Peyer's patch (tissue), 4 donors: ENCODE results near the gene PLIN4. TPM values are rescaled to one million over a fixed set of nuclear protein-coding genes. Genes with fewer than 3 reads are reported as not detected.

ENCODE experiments used
- DNase-seq, 3 donors: peaks; one replicate each; pipeline ENCODE4 v3.0.0-alpha.2; 2017 to 2019
- H3K27ac ChIP-seq, 4 donors: fragments of 200-600 bp; sonication (generic); one replicate each; pipeline ENCODE4 v1.5.1; 2016 to 2019
- H3K27me3 ChIP-seq, 2 donors: fragments of 200-600 bp; sonication (generic); one replicate each; pipeline ENCODE4 v1.5.1; 2019
- H3K36me3 ChIP-seq, 3 donors: fragments of 200-600 bp; sonication (generic); one replicate each; pipeline ENCODE4 v1.5.1; 2016 to 2019
- H3K4me1 ChIP-seq, 4 donors: fragments of 200-600 bp; sonication (generic); one replicate each; pipeline ENCODE4 v1.5.1; 2016 to 2019
- H3K4me3 ChIP-seq, 4 donors: fragments of 200-600 bp; sonication (generic); 1 replicate in 3 of 4; 2 replicates in 1 of 4; pipeline ENCODE4 v1.5.1; 2016 to 2019; ENCODE audit warnings: mild to moderate bottlenecking in 1 of 4
- H3K9me3 ChIP-seq, 4 donors: fragments of 200-600 bp; sonication (generic); one replicate each; pipeline ENCODE4 v1.5.1; 2016 to 2019; ENCODE audit warnings: mild to moderate bottlenecking in 1 of 4
- POLR2A ChIP-seq, 2 donors: fragments of 450-650 bp; IDR thresholded peaks; one replicate each; pipeline ENCODE4 v1.5.1; 2017; ENCODE audit warnings: antibody characterized with exemption in 2 of 2, mild to moderate bottlenecking in 2 of 2, moderate library complexity in 2 of 2
- total RNA-seq, 4 donors: library from RNA; depleted of rRNA; stranded (reverse); fragments of >200 nt; gene quantifications; one replicate each; pipeline ENCODE4 v1.1.0, GENCODE V29; 2016
- TF ChIP-seq, protein P1 (sequence below), 6 experiments: fragments of 450-650 bp in 4 of 6; fragments of 200-600 bp in 2 of 6; sonication (generic) in 1 of 6; IDR thresholded peaks; one replicate each; pipeline ENCODE4 v1.5.1; 2017 to 2019; ENCODE audit warnings: antibody characterized with exemption in 6 of 6, mild to moderate bottlenecking in 3 of 6, moderate library complexity in 1 of 6

PLIN4 gene
- total RNA-seq, 4 donors from 2014 or later: 0.83 to 5.1 (median 2.3) TPM

DNA sequence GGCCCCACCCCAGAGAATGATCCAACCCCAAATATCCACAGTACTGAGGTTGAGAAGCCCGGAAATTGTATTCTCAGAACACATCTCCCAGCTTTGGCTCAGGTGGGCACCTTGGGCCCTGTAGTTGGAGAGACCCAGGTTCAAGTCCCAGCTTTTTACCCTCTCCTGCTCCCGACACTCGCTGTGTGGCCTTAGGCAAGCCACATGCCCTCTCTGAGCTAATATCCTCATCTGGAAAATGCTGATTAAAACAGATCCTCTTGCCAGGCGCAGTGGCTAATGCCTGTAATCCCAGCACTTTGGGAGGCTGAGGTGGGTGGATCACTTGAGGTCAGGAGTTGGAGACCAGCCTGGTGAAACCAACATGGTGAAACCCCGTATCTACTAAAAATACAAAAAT lies 2.6 kb downstream of the PLIN4 start:
- Histone ChIP-seq H3K4me3 (no peak overlapping the region), H3K27me3 (no peaks in the 10 kb centered on the region), H3K4me1 (peaks cover 0 to 7% (median 0%) of the 10 kb centered on the region in 4 donors), H3K9me3 (no peaks in the 10 kb centered on the region), H3K27ac (no peak overlapping the region), H3K36me3 (no peaks in the 10 kb centered on the region)
- TF ChIP-seq, protein P1, sequence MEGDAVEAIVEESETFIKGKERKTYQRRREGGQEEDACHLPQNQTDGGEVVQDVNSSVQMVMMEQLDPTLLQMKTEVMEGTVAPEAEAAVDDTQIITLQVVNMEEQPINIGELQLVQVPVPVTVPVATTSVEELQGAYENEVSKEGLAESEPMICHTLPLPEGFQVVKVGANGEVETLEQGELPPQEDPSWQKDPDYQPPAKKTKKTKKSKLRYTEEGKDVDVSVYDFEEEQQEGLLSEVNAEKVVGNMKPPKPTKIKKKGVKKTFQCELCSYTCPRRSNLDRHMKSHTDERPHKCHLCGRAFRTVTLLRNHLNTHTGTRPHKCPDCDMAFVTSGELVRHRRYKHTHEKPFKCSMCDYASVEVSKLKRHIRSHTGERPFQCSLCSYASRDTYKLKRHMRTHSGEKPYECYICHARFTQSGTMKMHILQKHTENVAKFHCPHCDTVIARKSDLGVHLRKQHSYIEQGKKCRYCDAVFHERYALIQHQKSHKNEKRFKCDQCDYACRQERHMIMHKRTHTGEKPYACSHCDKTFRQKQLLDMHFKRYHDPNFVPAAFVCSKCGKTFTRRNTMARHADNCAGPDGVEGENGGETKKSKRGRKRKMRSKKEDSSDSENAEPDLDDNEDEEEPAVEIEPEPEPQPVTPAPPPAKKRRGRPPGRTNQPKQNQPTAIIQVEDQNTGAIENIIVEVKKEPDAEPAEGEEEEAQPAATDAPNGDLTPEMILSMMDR (IDR thresholded peaks at IDR 0.05): no peak
- TF ChIP-seq POLR2A (IDR thresholded peaks at IDR 0.05): no peak
- no peak for DNase-seq

GRCh38 chr19:4513248-4513647 lies 5.0 kb downstream of the PLIN4 start:
- DNase-seq: no peak
- no peaks in the 10 kb centered on the region for H3K4me1 ChIP-seq
- TF ChIP-seq, protein P1 (IDR thresholded peaks at IDR 0.05): no peak
- TF ChIP-seq POLR2A (IDR thresholded peaks at IDR 0.05): no peak

GRCh38 chr19:4512070-4512469 lies 6.2 kb downstream of the PLIN4 start:
- Histone ChIP-seq H3K9me3 (no peaks in the 10 kb centered on the region), H3K4me3 (no peak overlapping the region), H3K4me1 (no peaks in the 10 kb centered on the region), H3K36me3 (no peaks in the 10 kb centered on the region), H3K27me3 (no peaks in the 10 kb centered on the region), H3K27ac (no peak overlapping the region)
- no peak for DNase-seq
- TF ChIP-seq, protein P1 (IDR thresholded peaks at IDR 0.05): no peak
- no peak for TF ChIP-seq POLR2A (IDR thresholded peaks at IDR 0.05)

More at GRCh38 chr19:4513248-4513647, 5.0 kb downstream of the PLIN4 start:
- no peak overlapping the region for H3K27ac ChIP-seq
- H3K36me3 ChIP-seq: no peaks in the 10 kb centered on the region
- no peaks in the 10 kb centered on the region for H3K9me3 ChIP-seq
- H3K4me3 ChIP-seq: no peak overlapping the region
- no peaks in the 10 kb centered on the region for H3K27me3 ChIP-seq

DNA sequence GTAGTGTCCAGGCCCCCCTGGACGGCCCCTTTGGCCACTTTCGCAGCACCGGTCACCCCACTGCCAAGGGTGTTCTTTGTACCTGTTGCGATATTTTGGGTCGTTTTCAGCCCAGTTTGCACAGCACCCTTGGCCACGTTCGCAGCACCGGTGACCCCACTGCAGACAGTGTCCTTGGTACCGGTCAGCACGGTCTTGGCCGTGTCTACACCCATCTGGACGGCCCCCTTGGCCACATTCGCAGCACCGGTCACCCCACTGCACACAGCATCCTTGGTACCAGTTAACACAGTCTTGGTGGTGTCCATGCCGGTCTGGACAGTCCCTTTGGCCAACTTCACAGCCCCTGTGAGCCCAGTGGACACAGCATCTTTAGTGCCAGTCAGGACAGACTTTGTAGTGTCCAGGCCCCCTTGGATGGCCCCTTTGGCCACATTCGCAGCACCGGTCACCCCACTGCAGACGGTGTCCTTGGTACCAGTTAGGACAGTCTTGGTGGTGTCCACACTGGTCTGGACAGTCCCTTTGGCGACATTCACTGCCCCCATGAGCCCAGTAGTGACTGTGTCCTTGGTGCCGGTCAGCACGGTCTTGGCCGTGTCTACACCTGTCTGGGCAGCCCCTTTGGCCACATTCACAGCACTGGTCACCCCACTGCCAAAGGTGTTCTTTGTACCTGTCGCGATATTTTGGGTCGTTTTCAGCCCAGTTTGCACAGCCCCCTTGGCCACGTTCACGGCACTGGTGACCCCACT lies 6.8 kb downstream of the PLIN4 start:
- Histone ChIP-seq H3K36me3 (no peaks in the 10 kb centered on the region), H3K4me3 (no peak overlapping the region), H3K9me3 (no peaks in the 10 kb centered on the region), H3K27ac (no peak overlapping the region), H3K27me3 (no peaks in the 10 kb centered on the region), H3K4me1 (no peaks in the 10 kb centered on the region)
- DNase-seq: no peak
- no peak for TF ChIP-seq POLR2A (IDR thresholded peaks at IDR 0.05)
- TF ChIP-seq, protein P1 (IDR thresholded peaks at IDR 0.05): no peak

GRCh38 chr19:4510435-4511255 lies 7.6 kb downstream of the PLIN4 start:
- no peaks in the 10 kb centered on the region for H3K9me3 ChIP-seq
- H3K4me1 ChIP-seq: no peaks in the 10 kb centered on the region
- no peak for TF ChIP-seq POLR2A (IDR thresholded peaks at IDR 0.05)
- H3K27me3 ChIP-seq: no peaks in the 10 kb centered on the region
- no peaks in the 10 kb centered on the region for H3K36me3 ChIP-seq
- H3K4me3 ChIP-seq: no peak overlapping the region
- H3K27ac ChIP-seq: no peak overlapping the region
- no peak for DNase-seq

DNA sequence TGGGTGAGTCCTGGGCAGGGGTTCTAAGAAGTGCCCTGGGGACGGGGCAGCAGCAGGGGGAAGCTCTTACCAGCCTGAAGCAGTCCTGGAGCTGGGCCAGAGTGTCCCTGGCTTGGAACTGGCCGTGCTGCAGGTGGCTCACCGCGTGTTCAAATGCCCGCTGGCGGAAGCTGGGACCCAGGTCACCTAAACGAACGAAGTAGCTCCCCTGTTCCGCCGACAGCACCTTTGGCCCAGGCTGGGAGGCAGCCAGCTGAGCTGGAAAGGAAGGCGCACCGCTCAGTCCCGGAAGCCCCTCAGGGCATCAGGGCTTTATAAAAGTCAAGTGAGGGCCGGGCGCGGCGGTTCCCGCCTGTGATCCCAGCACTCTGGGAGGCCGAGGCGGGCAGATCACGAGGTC lies 9.6 kb downstream of the PLIN4 start:
- Histone ChIP-seq H3K36me3 (peaks cover 0 to 7% (median 0%) of the 10 kb centered on the region in 3 donors), H3K4me1 (no peaks in the 10 kb centered on the region), H3K9me3 (no peaks in the 10 kb centered on the region), H3K4me3 (no peak overlapping the region), H3K27me3 (no peaks in the 10 kb centered on the region), H3K27ac (no peak overlapping the region)
- DNase-seq: no peak
- TF ChIP-seq, protein P1 (IDR thresholded peaks at IDR 0.05): no peak
- no peak for TF ChIP-seq POLR2A (IDR thresholded peaks at IDR 0.05)
